ENCODE results near the gene FAM217A. TPM values are rescaled to one million over a fixed set of nuclear protein-coding genes. Genes with fewer than 3 reads are reported as not detected.
A peak's percentile ranks its signal among the peaks of the same experiment; 100 is the strongest.

The FAM217A gene
- total and polyA plus RNA-seq, 9 of the 15 experiments (the other 6 are each of a cell fraction or from before 2014, with no cell fraction given): not detected

GRCh38 chr6:4100655-4101054 lies 21.7 kb upstream of the FAM217A start (continued):
- no peak for TF ChIP-seq CHD7 (IDR thresholded peaks at IDR 0.05; ENCODE audit: low read depth, low read length)
- no peak for TF ChIP-seq BRD4 (IDR thresholded peaks at IDR 0.05)
- TF ChIP-seq ZBTB5 (IDR thresholded peaks at IDR 0.05): no peak
- TF ChIP-seq GATAD2B (IDR thresholded peaks at IDR 0.05; ENCODE audit: borderline replicate concordance): no peak
- TF ChIP-seq ZKSCAN1 (IDR thresholded peaks at IDR 0.05; ENCODE audit: low read depth, low read length): no peak
- TF ChIP-seq ZNF354B (CRISPR knock-in tag; IDR thresholded peaks at IDR 0.05): no peak
- peak; percentile 25; the same call in 1 of the 2 replicates for TF ChIP-seq PHB2 (IDR thresholded peaks at IDR 0.05; ENCODE audit: low read depth)
- TF ChIP-seq EHMT2 (IDR thresholded peaks at IDR 0.05): no peak
- no peak for TF ChIP-seq HMBOX1 (IDR thresholded peaks at IDR 0.05)
- no peak for TF ChIP-seq NR2F6 (CRISPR knock-in tag; IDR thresholded peaks at IDR 0.05)
- peak; percentile 73 for TF ChIP-seq ARID1B (IDR thresholded peaks at IDR 0.05)
- no peak for TF ChIP-seq ZNF217 (CRISPR knock-in tag; IDR thresholded peaks at IDR 0.05)
- peak; percentile 82 for TF ChIP-seq TAL1 (IDR thresholded peaks at IDR 0.05)
- 0 out of 4 replicates have a peak, but pooled peaks of 1 of the 2 experiments have one; percentile 49 for TF ChIP-seq HDAC1 (IDR thresholded peaks at IDR 0.05)
- TF ChIP-seq CHD1 (IDR thresholded peaks at IDR 0.05; ENCODE audit: low read length): no peak
- peak; percentile 76 for TF ChIP-seq TEAD4 (IDR thresholded peaks at IDR 0.05; ENCODE audit: low read length)
- TF ChIP-seq TEAD4 (CRISPR knock-in tag; IDR thresholded peaks at IDR 0.05; ENCODE audit: borderline replicate concordance): no peak
- TF ChIP-seq RAD51 (IDR thresholded peaks at IDR 0.05; ENCODE audit: borderline replicate concordance, low read depth): no peak
